ENCODE measurements around the gene FOXRED1.

The FOXRED1 gene

GRCh38 chr11:126231725-126232459 lies 37.1 kb upstream of the FOXRED1 start:
- Histone ChIP-seq H3K27ac (ENCODE audit: low read depth, low read length) (no peak overlapping the region), H3K9me2 (replicated peaks; ENCODE audit: control insufficient read depth, low read length) (no peaks in the 10 kb centered on the region), H3K4me1 (ENCODE audit: control insufficient read depth, low read length) (no peaks in the 10 kb centered on the region), H3K4me2 (ENCODE audit: low read length) (no peak overlapping the region), H3K36me3 (ENCODE audit: control insufficient read depth, low read length) (no peaks in the 10 kb centered on the region), H3F3A (ENCODE audit: control insufficient read depth, insufficient read depth) (no peaks in the 10 kb centered on the region), H3K4me3 (ENCODE audit: low read length) (no peak overlapping the region), H3K9me3 (ENCODE audit: control insufficient read depth, insufficient read depth, low read length) (no peaks in the 10 kb centered on the region), H3K27me3 (ENCODE audit: control insufficient read depth, low read length) (no peaks in the 10 kb centered on the region), H4K20me1 (ENCODE audit: control insufficient read depth, insufficient read depth, low read depth, low read length) (no peaks in the 10 kb centered on the region), H3K79me2 (ENCODE audit: control insufficient read depth, low read length) (no peaks in the 10 kb centered on the region)
- TF ChIP-seq CTCF (IDR thresholded peaks at IDR 0.05; ENCODE audit: low read depth, low read length, poor library complexity, severe bottlenecking) (no peak), EZH2phosphoT487 (IDR thresholded peaks at IDR 0.05; ENCODE audit: borderline replicate concordance, low read length) (no peak)

- H3K79me2 ChIP-seq (ENCODE audit: control insufficient read depth, low read length), result no peaks in the 10 kb centered on the region
- H3K4me3 ChIP-seq (ENCODE audit: low read length), result no peak overlapping the region
- H3K9me3 ChIP-seq (ENCODE audit: control insufficient read depth, insufficient read depth, low read length), result no peaks in the 10 kb centered on the region
- H4K20me1 ChIP-seq (ENCODE audit: control insufficient read depth, insufficient read depth, low read depth, low read length), result no peaks in the 10 kb centered on the region
- H3K36me3 ChIP-seq (ENCODE audit: control insufficient read depth, low read length), result no peaks in the 10 kb centered on the region
- H3K27ac ChIP-seq (ENCODE audit: low read depth, low read length), result no peak overlapping the region
- no peak overlapping the region for H3K4me2 ChIP-seq (ENCODE audit: low read length)
- no peaks in the 10 kb centered on the region for H3F3A ChIP-seq (ENCODE audit: control insufficient read depth, insufficient read depth)
- no peaks in the 10 kb centered on the region for H3K9me2 ChIP-seq (replicated peaks; ENCODE audit: control insufficient read depth, low read length)
- no peaks in the 10 kb centered on the region for H3K27me3 ChIP-seq (ENCODE audit: control insufficient read depth, low read length)
- H3K4me1 ChIP-seq (ENCODE audit: control insufficient read depth, low read length), result no peaks in the 10 kb centered on the region
- TF ChIP-seq EZH2phosphoT487 (IDR thresholded peaks at IDR 0.05; ENCODE audit: borderline replicate concordance, low read length), result no peak
- no peak for TF ChIP-seq CTCF (IDR thresholded peaks at IDR 0.05; ENCODE audit: low read depth, low read length, poor library complexity, severe bottlenecking)
These were observed 36.3 kb upstream of the FOXRED1 start for GRCh38 chr11:126232683-126233082.

GRCh38 chr11:126233391-126233790 lies 35.6 kb upstream of the FOXRED1 start:
- no peaks in the 10 kb centered on the region for H3K4me1 ChIP-seq (ENCODE audit: control insufficient read depth, low read length)
- no peak overlapping the region for H3K27ac ChIP-seq (ENCODE audit: low read depth, low read length)
- no peak overlapping the region for H3K4me2 ChIP-seq (ENCODE audit: low read length)
- no peaks in the 10 kb centered on the region for H3F3A ChIP-seq (ENCODE audit: control insufficient read depth, insufficient read depth)
- H3K36me3 ChIP-seq (ENCODE audit: control insufficient read depth, low read length), result no peaks in the 10 kb centered on the region
- H3K9me3 ChIP-seq (ENCODE audit: control insufficient read depth, insufficient read depth, low read length), result no peaks in the 10 kb centered on the region
- TF ChIP-seq EZH2phosphoT487 (IDR thresholded peaks at IDR 0.05; ENCODE audit: borderline replicate concordance, low read length) (no peak), CTCF (IDR thresholded peaks at IDR 0.05; ENCODE audit: low read depth, low read length, poor library complexity, severe bottlenecking) (no peak)
- no peaks in the 10 kb centered on the region for H3K79me2 ChIP-seq (ENCODE audit: control insufficient read depth, low read length)
- no peak overlapping the region for H3K4me3 ChIP-seq (ENCODE audit: low read length)
- no peaks in the 10 kb centered on the region for H3K9me2 ChIP-seq (replicated peaks; ENCODE audit: control insufficient read depth, low read length)
- H4K20me1 ChIP-seq (ENCODE audit: control insufficient read depth, insufficient read depth, low read depth, low read length), result no peaks in the 10 kb centered on the region
- H3K27me3 ChIP-seq (ENCODE audit: control insufficient read depth, low read length), result no peaks in the 10 kb centered on the region

Measured in DOHH2 (cell line).